ENCODE measurements around the gene ARHGAP33.

ARHGAP33 gene

GRCh38 chr19:35751839-35752745, 23.3 kb upstream of the ARHGAP33 start:
- no peak for TF ChIP-seq CTCF (IDR thresholded peaks at IDR 0.05; ENCODE audit: control insufficient read depth, insufficient read depth, low read depth, low read length, missing control alignments)
- no peak for DNase-seq (ENCODE audit: low read depth)
- no peak overlapping the region for H3K4me3 ChIP-seq (ENCODE audit: control insufficient read depth, low read depth, low read length)

GRCh38 chr19:35752746-35753350, 22.5 kb upstream of the ARHGAP33 start:
- DNase-seq (ENCODE audit: low read depth), result no peak
- H3K4me3 ChIP-seq (ENCODE audit: control insufficient read depth, low read depth, low read length), result no peak overlapping the region
- TF ChIP-seq CTCF (IDR thresholded peaks at IDR 0.05; ENCODE audit: control insufficient read depth, insufficient read depth, low read depth, low read length, missing control alignments), result no peak

- no peak overlapping the region for H3K4me3 ChIP-seq (ENCODE audit: control insufficient read depth, low read depth, low read length)
- no peak for DNase-seq (ENCODE audit: low read depth)
- TF ChIP-seq CTCF (IDR thresholded peaks at IDR 0.05; ENCODE audit: control insufficient read depth, insufficient read depth, low read depth, low read length, missing control alignments), result no peak
These were observed 21.6 kb upstream of the ARHGAP33 start for GRCh38 chr19:35753634-35754369.

GRCh38 chr19:35754370-35755130, 20.8 kb upstream of the ARHGAP33 start:
- DNase-seq (ENCODE audit: low read depth), result no peak
- H3K4me3 ChIP-seq (ENCODE audit: control insufficient read depth, low read depth, low read length), result no peak overlapping the region
- no peak for TF ChIP-seq CTCF (IDR thresholded peaks at IDR 0.05; ENCODE audit: control insufficient read depth, insufficient read depth, low read depth, low read length, missing control alignments)

GRCh38 chr19:35755131-35755549, 20.2 kb upstream of the ARHGAP33 start:
- no peak for TF ChIP-seq CTCF (IDR thresholded peaks at IDR 0.05; ENCODE audit: control insufficient read depth, insufficient read depth, low read depth, low read length, missing control alignments)
- H3K4me3 ChIP-seq (ENCODE audit: control insufficient read depth, low read depth, low read length), result peak overlapping the region; percentile 1; the same call in 1 of the 2 replicates
- DNase-seq (ENCODE audit: low read depth), result no peak
